Uterus (tissue), 4 donors: Measurements from ENCODE around the gene MAST2. TPM values are rescaled to one million over a fixed set of nuclear protein-coding genes. Genes with fewer than 3 reads are reported as not detected.

Experiments
- DNase-seq, 2 donors: peaks; one replicate each; pipeline ENCODE4 v3.0.0-alpha.2; 2019 to 2020
- H3K27ac ChIP-seq, 2 donors: fragments of 200-600 bp; sonication (generic); 1 replicate in 1 of 2; 2 replicates in 1 of 2; pipeline ENCODE4 v1.5.1; 2016 to 2018
- H3K27me3 ChIP-seq, 2 donors: fragments of 200-600 bp; sonication (generic); one replicate each; pipeline ENCODE4 v1.5.1; 2018 to 2019; ENCODE audit warnings: control low read depth in 1 of 2
- H3K36me3 ChIP-seq, 2 donors: fragments of 200-600 bp; sonication (generic); one replicate each; pipeline ENCODE4 v1.5.1; 2019; ENCODE audit warnings: control low read depth in 1 of 2
- H3K4me1 ChIP-seq, 2 donors: fragments of 200-600 bp; sonication (generic); one replicate each; pipeline ENCODE4 v1.5.1; 2018 to 2019; ENCODE audit warnings: control low read depth in 1 of 2
- H3K4me3 ChIP-seq, 2 donors: fragments of 200-600 bp; sonication (generic); 1 replicate in 1 of 2; 2 replicates in 1 of 2; pipeline ENCODE4 v1.5.1; 2018 to 2019; ENCODE audit warnings: mild to moderate bottlenecking in 1 of 2
- H3K9me3 ChIP-seq, 2 donors: fragments of 200-600 bp; sonication (generic); one replicate each; pipeline ENCODE4 v1.5.1; 2019; ENCODE audit warnings: control low read depth in 1 of 2
- CTCF ChIP-seq, 4 experiments: fragments of 200-600 bp in 2 of 4; fragments of 450-650 bp in 2 of 4; sonication (generic) in 2 of 4; IDR thresholded peaks; one replicate each; pipeline ENCODE4 v1.5.1; 2016 to 2019; ENCODE audit warnings: antibody characterized with exemption in 4 of 4, mild to moderate bottlenecking in 2 of 4, moderate library complexity in 1 of 4
- POLR2A ChIP-seq, 2 donors: fragments of 450-650 bp; IDR thresholded peaks; one replicate each; pipeline ENCODE4 v1.6.1; 2016; ENCODE audit warnings: antibody characterized with exemption in 2 of 2, mild to moderate bottlenecking in 1 of 2, moderate library complexity in 1 of 2
- intact Hi-C: fragments of 100-400 bp; cut with DNase I; formaldehyde crosslinking; loops from one replicate; pipeline ENCODE4 v1.15.1; 2023; ENCODE audit warnings: low total_unique reads
- total RNA-seq, 4 donors: library from RNA; depleted of rRNA in 3 of 4; stranded (reverse); fragments of >200 nt in 3 of 4; gene quantifications; one replicate each; pipeline versions ENCODE4 v1.1.0 to v1.2.4, GENCODE V29; 2014 to 2023
- donor health status: DM: yes; HTN: yes; CAD: no.

MAST2 gene
- total RNA-seq, 4 donors from 2014 or later, result 12.8 to 52.1 (median 36.3) TPM

GRCh38 chr1:46034601-46035516, 231.4 kb downstream of the MAST2 start:
- TF ChIP-seq POLR2A (IDR thresholded peaks at IDR 0.05), result no peak
- no peak for TF ChIP-seq CTCF (IDR thresholded peaks at IDR 0.05)
- intact Hi-C loops, result no loop called here
- no peak overlapping the region for H3K27ac ChIP-seq
- H3K27me3 ChIP-seq, result no peaks in the 10 kb centered on the region
- H3K4me3 ChIP-seq, result no peak overlapping the region
- H3K9me3 ChIP-seq, result no peaks in the 10 kb centered on the region
- no peaks in the 10 kb centered on the region for H3K4me1 ChIP-seq
- no peaks in the 10 kb centered on the region for H3K36me3 ChIP-seq
- no peak for DNase-seq

- TF ChIP-seq POLR2A (IDR thresholded peaks at IDR 0.05), result no peak
- peak; percentile 94 to 95 (median 95) for TF ChIP-seq CTCF (IDR thresholded peaks at IDR 0.05)
- no peaks in the 10 kb centered on the region for H3K4me1 ChIP-seq
- no peak overlapping the region for H3K27ac ChIP-seq
Observed at GRCh38 chr1:46036894-46037839, 233.8 kb downstream of the MAST2 start.

DNA sequence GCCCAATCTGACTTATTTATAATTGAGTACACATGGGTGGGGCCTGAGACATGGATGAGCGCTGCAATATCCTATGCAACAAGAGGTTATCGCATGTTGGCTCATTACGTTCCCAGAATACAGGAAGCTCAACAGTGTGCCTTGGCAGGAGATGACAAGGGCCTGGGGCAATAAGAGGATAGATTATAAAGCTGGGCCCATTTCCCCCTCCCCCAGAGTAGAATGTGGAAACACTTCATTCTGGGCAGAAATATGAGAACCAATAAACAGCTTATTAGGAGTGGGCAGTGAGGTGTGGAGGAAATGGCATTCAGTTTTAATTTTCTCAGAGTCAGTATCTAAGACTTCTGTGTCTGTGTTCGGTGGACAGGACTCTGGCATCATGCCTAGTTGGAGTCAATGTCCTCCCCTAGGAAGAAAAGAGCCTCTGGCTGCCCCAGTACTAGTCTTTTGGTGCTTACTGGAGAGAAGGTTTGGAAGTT, 236.2 kb downstream of the MAST2 start:
- no peaks in the 10 kb centered on the region for H3K9me3 ChIP-seq
- intact Hi-C loops, result no loop called here
- no peak overlapping the region for H3K27ac ChIP-seq
- H3K4me3 ChIP-seq, result no peak overlapping the region
- H3K27me3 ChIP-seq, result no peaks in the 10 kb centered on the region
- DNase-seq, result peak in 1 of 2 donors; percentile 56
- no peaks in the 10 kb centered on the region for H3K36me3 ChIP-seq
- no peaks in the 10 kb centered on the region for H3K4me1 ChIP-seq
- TF ChIP-seq CTCF (IDR thresholded peaks at IDR 0.05) (no peak), POLR2A (IDR thresholded peaks at IDR 0.05) (no peak)

More at GRCh38 chr1:46036894-46037839, 233.8 kb downstream of the MAST2 start:
- H3K4me3 ChIP-seq, result no peak overlapping the region
- intact Hi-C loops, result loop anchor here (2.0 kb wide), 1 partner anchor 142 kb away; no protein-coding TSS in a partner anchor
- no peaks in the 10 kb centered on the region for H3K36me3 ChIP-seq
- peak; percentile 82 to 83 for DNase-seq
- H3K9me3 ChIP-seq, result no peaks in the 10 kb centered on the region
- no peaks in the 10 kb centered on the region for H3K27me3 ChIP-seq

DNA sequence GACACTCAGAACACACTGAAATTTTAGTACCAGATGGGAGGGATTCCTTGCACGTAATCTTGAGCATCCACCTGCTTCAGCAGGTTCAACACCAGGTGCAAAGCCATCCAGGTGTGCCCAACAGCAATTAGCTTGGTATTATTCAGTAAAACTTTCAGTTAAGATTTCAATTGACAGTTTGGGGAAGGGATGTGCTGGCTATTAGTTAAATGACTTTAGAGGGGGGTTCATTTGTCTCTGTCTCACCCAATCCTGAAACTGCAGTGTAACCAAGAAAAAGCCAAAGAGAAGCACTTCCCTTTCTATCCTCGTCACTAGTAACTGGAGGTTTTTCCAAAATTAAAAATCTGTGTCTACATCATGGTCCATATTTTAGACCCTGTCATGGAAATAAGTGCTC, 238.1 kb downstream of the MAST2 start:
- no peaks in the 10 kb centered on the region for H3K27me3 ChIP-seq
- DNase-seq, result no peak
- intact Hi-C loops, result no loop called here
- TF ChIP-seq POLR2A (IDR thresholded peaks at IDR 0.05) (no peak), CTCF (IDR thresholded peaks at IDR 0.05) (no peak)
- H3K27ac ChIP-seq, result no peak overlapping the region
- no peaks in the 10 kb centered on the region for H3K36me3 ChIP-seq
- no peaks in the 10 kb centered on the region for H3K9me3 ChIP-seq
- no peaks in the 10 kb centered on the region for H3K4me1 ChIP-seq
- no peak overlapping the region for H3K4me3 ChIP-seq
